Measurements from ENCODE around the gene XPNPEP3.

XPNPEP3 gene

GRCh38 chr22:40856513-40857308 lies at the start of gene XPNPEP3, which contains the start of gene ST13:
XPNPEP3 (plus strand) TSS chr22:40857148; CDS start chr22:40857182, 34 bp downstream.
ST13 (minus strand) TSS chr22:40856639; CDS start chr22:40856540, 99 bp downstream.
- TF ChIP-seq, protein P1, sequence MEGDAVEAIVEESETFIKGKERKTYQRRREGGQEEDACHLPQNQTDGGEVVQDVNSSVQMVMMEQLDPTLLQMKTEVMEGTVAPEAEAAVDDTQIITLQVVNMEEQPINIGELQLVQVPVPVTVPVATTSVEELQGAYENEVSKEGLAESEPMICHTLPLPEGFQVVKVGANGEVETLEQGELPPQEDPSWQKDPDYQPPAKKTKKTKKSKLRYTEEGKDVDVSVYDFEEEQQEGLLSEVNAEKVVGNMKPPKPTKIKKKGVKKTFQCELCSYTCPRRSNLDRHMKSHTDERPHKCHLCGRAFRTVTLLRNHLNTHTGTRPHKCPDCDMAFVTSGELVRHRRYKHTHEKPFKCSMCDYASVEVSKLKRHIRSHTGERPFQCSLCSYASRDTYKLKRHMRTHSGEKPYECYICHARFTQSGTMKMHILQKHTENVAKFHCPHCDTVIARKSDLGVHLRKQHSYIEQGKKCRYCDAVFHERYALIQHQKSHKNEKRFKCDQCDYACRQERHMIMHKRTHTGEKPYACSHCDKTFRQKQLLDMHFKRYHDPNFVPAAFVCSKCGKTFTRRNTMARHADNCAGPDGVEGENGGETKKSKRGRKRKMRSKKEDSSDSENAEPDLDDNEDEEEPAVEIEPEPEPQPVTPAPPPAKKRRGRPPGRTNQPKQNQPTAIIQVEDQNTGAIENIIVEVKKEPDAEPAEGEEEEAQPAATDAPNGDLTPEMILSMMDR (IDR thresholded peaks at IDR 0.05; ENCODE audit: low read depth, low read length): 0 out of 2 replicates have a peak, but pooled peaks have one; percentile 9
- peak within 1 kb of the TSS; percentile 100 for H3K4me3 ChIP-seq (ENCODE audit: low read depth, low read length)

DNA sequence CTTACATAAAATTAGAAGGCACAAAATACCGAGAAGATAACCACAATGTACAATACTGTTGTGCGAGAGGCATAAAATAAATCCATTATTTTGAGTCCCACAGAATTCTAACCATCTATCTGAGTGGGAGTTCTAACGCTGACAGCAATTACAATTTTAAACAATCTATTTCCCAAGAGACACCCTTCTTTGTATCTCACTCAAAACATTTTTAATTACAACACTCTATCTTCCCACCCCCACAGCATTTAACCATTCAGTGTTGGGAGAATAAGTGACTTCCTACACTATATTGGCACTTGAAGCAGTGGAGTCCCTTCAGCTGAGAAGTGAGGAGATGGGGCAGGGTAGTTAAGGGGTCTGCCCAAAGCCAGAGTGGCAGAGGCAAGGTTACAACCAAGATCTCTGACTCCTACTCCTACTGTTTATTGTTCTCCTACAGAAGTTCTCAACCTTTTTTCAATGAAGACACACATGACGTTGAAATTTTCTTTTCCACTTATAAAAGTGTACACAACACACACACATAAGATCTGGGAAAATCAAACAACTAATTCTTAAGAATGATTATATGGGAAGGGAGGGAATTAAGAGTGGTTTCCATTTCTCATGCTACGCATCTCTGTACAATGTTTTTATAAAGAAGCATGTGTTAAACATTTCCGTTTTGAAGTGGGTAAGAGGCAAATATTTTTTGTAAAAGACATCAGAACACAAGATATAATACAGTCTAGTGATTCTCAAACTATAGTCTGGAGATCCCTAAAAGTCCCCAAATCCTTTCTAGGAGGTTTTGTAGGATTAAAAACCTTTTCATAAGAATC lies 48.7 kb upstream of the XPNPEP3 start:
- TF ChIP-seq, protein P1 (IDR thresholded peaks at IDR 0.05; ENCODE audit: low read depth, low read length): no peak
- no peak overlapping the region for H3K4me3 ChIP-seq (ENCODE audit: low read depth, low read length)

- H3K4me3 ChIP-seq (ENCODE audit: low read depth, low read length): no peak overlapping the region
- TF ChIP-seq, protein P1 (IDR thresholded peaks at IDR 0.05; ENCODE audit: low read depth, low read length): no peak
These were observed 43.0 kb upstream of the XPNPEP3 start for GRCh38 chr22:40813912-40814315.

GRCh38 chr22:40817737-40818136 lies 39.2 kb upstream of the XPNPEP3 start:
- TF ChIP-seq, protein P1 (IDR thresholded peaks at IDR 0.05; ENCODE audit: low read depth, low read length): no peak
- peak overlapping the region; percentile 99 for H3K4me3 ChIP-seq (ENCODE audit: low read depth, low read length)

DNA sequence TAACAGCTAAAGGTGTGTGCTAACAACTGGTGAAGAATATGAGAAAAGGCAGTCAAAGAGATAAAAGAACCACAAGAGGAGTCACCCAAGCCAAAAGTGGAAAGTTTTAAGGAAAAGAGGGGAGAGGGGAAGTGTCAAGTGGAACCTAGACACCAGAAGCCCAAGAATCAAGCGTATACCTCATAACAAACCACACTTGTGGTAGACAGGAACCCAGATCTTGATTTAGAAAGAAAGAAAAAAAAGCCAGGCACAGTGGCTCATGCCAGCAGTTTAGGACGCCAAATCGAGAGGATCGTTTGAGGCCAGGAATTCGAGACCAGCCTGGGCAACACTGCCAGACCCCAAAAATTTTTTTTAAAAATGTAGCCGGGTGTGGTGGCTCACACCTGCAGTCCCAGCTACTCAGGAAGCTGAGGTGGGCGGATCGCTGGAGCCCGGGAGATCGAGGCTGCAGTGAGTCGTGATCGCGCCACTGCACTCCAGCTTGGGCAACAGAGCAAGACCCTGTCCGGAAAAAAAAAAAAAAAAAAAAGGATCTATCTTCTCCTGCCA lies 38.7 kb upstream of the XPNPEP3 start:
- TF ChIP-seq, protein P1 (IDR thresholded peaks at IDR 0.05; ENCODE audit: low read depth, low read length): no peak
- peak overlapping the region; percentile 99 for H3K4me3 ChIP-seq (ENCODE audit: low read depth, low read length)

GRCh38 chr22:40818747-40819598 lies 38.0 kb upstream of the XPNPEP3 start, which contains the start of gene SLC25A17:
SLC25A17 (minus strand) TSS chr22:40819346; CDS start chr22:40819248, 98 bp downstream.
- TF ChIP-seq, protein P1 (IDR thresholded peaks at IDR 0.05; ENCODE audit: low read depth, low read length): peak; percentile 36
- H3K4me3 ChIP-seq (ENCODE audit: low read depth, low read length): peak within 1 kb of the TSS; percentile 99
